GM19395 (cell line): ENCODE measurements around the gene ARHGEF11.
A peak's percentile ranks its signal among the peaks of the same experiment; 100 is the strongest.
"Not testable (repeated sequence)": the region's sequence is repeated elsewhere in the genome, so short reads cannot be mapped to it uniquely, and the experiment has no call there.

Source experiments
- ATAC-seq: cut with Tn5 transposase; IDR thresholded peaks from one replicate; pipeline ENCODE4 v1.9.1; 2021; ENCODE audit warnings: mild to moderate bottlenecking, moderate library complexity; ENCODE audit not compliant: unreplicated experiment

Gene ARHGEF11

GRCh38 chr1:157045250-157046218 lies at the start of gene ARHGEF11:
Gene ARHGEF11 (minus strand): TSS chr1:157045742. CDS start chr1:157044330, 1,412 bp downstream.
- ATAC-seq: peak; percentile 71

GRCh38 chr1:157095091-157095490 lies 49.5 kb upstream of the ARHGEF11 start:
- no peak for ATAC-seq

GRCh38 chr1:157092831-157093230 lies 47.3 kb upstream of the ARHGEF11 start:
- ATAC-seq: no peak

GRCh38 chr1:157091668-157092273 lies 46.2 kb upstream of the ARHGEF11 start:
- ATAC-seq: no peak

GRCh38 chr1:157091186-157091585 lies 45.6 kb upstream of the ARHGEF11 start:
- no peak for ATAC-seq

GRCh38 chr1:157090771-157091170 lies 45.2 kb upstream of the ARHGEF11 start:
- ATAC-seq: no peak

- ATAC-seq: no peak
These were observed 44.7 kb upstream of the ARHGEF11 start for GRCh38 chr1:157090196-157090647.

- ATAC-seq: no peak
These were observed 44.2 kb upstream of the ARHGEF11 start for GRCh38 chr1:157089789-157090188.

- ATAC-seq: no peak
These were observed 43.1 kb upstream of the ARHGEF11 start for GRCh38 chr1:157088607-157089006.

- ATAC-seq: no peak
These were observed 41.5 kb upstream of the ARHGEF11 start for GRCh38 chr1:157087030-157087429.

- no peak for ATAC-seq
These were observed 40.8 kb upstream of the ARHGEF11 start for GRCh38 chr1:157086299-157086698.

GRCh38 chr1:157085421-157085820 lies 39.9 kb upstream of the ARHGEF11 start:
- ATAC-seq: no peak

- no peak for ATAC-seq
These were observed 39.2 kb upstream of the ARHGEF11 start for GRCh38 chr1:157084720-157085119.

- ATAC-seq: no peak
These were observed 36.2 kb upstream of the ARHGEF11 start for GRCh38 chr1:157081707-157082106.

- ATAC-seq: no peak
These were observed 35.2 kb upstream of the ARHGEF11 start for GRCh38 chr1:157080714-157081113.

GRCh38 chr1:157077394-157077793 lies 31.9 kb upstream of the ARHGEF11 start:
- no peak for ATAC-seq

- no peak for ATAC-seq
These were observed 28.6 kb upstream of the ARHGEF11 start for GRCh38 chr1:157073944-157074685.

- no peak for ATAC-seq
These were observed 24.1 kb upstream of the ARHGEF11 start for GRCh38 chr1:157069601-157070000.

- not testable (repeated sequence) for ATAC-seq
These were observed 13.7 kb upstream of the ARHGEF11 start for GRCh38 chr1:157059241-157059640.

GRCh38 chr1:157056269-157056668 lies 10.7 kb upstream of the ARHGEF11 start:
- no peak for ATAC-seq

GRCh38 chr1:157055729-157056128 lies 10.2 kb upstream of the ARHGEF11 start:
- ATAC-seq: not testable (repeated sequence)
